IMR-90 (cell line): ENCODE measurements around the gene GDF10. TPM values are rescaled to one million over a fixed set of nuclear protein-coding genes. Genes with fewer than 3 reads are reported as not detected.

Source experiments
- ATAC-seq: fragments of 200-7000 bp; cut with Tn5 transposase; 2 replicates; pipeline ENCODE4 v1.9.1; 2020; ENCODE audit warnings: low read depth, mild to moderate bottlenecking, moderate library complexity
- BruUV-seq: library from RNA; stranded (reverse); fragments of 400-500 nt; replicated peaks from 2 replicates; lab custom pipeline; 2021; lab: Mats Ljungman, UMichigan
- CTCF ChIA-PET: fragments of 300-600 bp; formaldehyde crosslinking; extraction: SDS; loops from one replicate; lab custom pipeline; 2021; ENCODE audit warnings: antibody characterized with exemption; lab: Yijun Ruan, JAX
- POLR2A ChIA-PET: fragments of 300-600 bp; sonication (Branson Sonifier 250); formaldehyde crosslinking; loops from one replicate; lab custom pipeline; 2022; ENCODE audit warnings: antibody characterized with exemption; ENCODE audit not compliant: unreplicated experiment; lab: Charles Lee
- DNase-seq: peaks from one replicate; pipeline ENCODE4 v3.0.0; 2013
- H2AFZ ChIP-seq: replicated peaks from 2 replicates; pipeline ENCODE3; 2013; ENCODE audit warnings: low read length, mild to moderate bottlenecking; ENCODE audit not compliant: poor library complexity
- H2AK5ac ChIP-seq: 2 replicates; pipeline ENCODE4 v1.6.1; 2013; ENCODE audit warnings: low read depth, low read length, inconsistent platforms
- H2AK9ac ChIP-seq: replicated peaks from 2 replicates; pipeline ENCODE3; 2013; ENCODE audit warnings: mild to moderate bottlenecking, low read depth, low read length, moderate library complexity; ENCODE audit not compliant: poor library complexity
- H2BK120ac ChIP-seq: 2 replicates; pipeline ENCODE4 v1.6.1; 2013; ENCODE audit warnings: low read depth, low read length, inconsistent platforms
- H2BK15ac ChIP-seq: 3 replicates; pipeline ENCODE4 v1.6.1; 2013; ENCODE audit warnings: low read depth, low read length, inconsistent platforms
- H2BK20ac ChIP-seq: 2 replicates; pipeline ENCODE4 v1.6.1; 2013; ENCODE audit warnings: low read depth, mild to moderate bottlenecking, inconsistent platforms, low read length, moderate library complexity
- H2BK5ac ChIP-seq: 2 replicates; pipeline ENCODE4 v1.6.1; 2013; ENCODE audit warnings: mild to moderate bottlenecking, low read depth, low read length, inconsistent platforms; ENCODE audit not compliant: poor library complexity, severe bottlenecking
- H3K14ac ChIP-seq: replicated peaks from 2 replicates; pipeline ENCODE4 v1.6.1; 2013; ENCODE audit warnings: low read depth, low read length, inconsistent platforms
- H3K18ac ChIP-seq: 2 replicates; pipeline ENCODE4 v1.6.1; 2013; ENCODE audit warnings: low read depth, low read length, control low read depth
- H3K23ac ChIP-seq: 2 replicates; pipeline ENCODE4 v1.6.1; 2013; ENCODE audit warnings: low read depth, low read length, inconsistent platforms
- H3K27ac ChIP-seq: 2 replicates; pipeline ENCODE4 v1.5.1; 2013; ENCODE audit warnings: mild to moderate bottlenecking, control low read depth, low read length; ENCODE audit not compliant: insufficient read depth
- H3K27me3 ChIP-seq: 2 replicates; pipeline ENCODE4 v1.6.1; 2013; ENCODE audit warnings: low read length; ENCODE audit not compliant: control insufficient read depth, insufficient read depth
- H3K36me3 ChIP-seq: 2 replicates; pipeline ENCODE4 v1.6.1; 2013; ENCODE audit warnings: low read length, mixed read lengths; ENCODE audit not compliant: control insufficient read depth, insufficient read depth
- H3K4ac ChIP-seq: 2 replicates; pipeline ENCODE4 v1.6.1; 2013; ENCODE audit warnings: low read depth, low read length, inconsistent platforms
- H3K4me1 ChIP-seq: 2 replicates; pipeline ENCODE4 v1.6.1; 2013; ENCODE audit warnings: low read length, mixed read lengths; ENCODE audit not compliant: control insufficient read depth, insufficient read depth
- H3K4me2 ChIP-seq: 2 replicates; pipeline ENCODE4 v1.6.1; 2013; ENCODE audit warnings: low read depth, mild to moderate bottlenecking, control low read depth, low read length, moderate library complexity
- H3K4me3 ChIP-seq: 2 replicates; pipeline ENCODE4 v1.5.1; 2013; ENCODE audit warnings: low read depth, mild to moderate bottlenecking, control low read depth, low read length, moderate library complexity; ENCODE audit not compliant: insufficient read depth
- H3K56ac ChIP-seq: 2 replicates; pipeline ENCODE4 v1.6.1; 2013; ENCODE audit warnings: low read length, inconsistent platforms; ENCODE audit not compliant: insufficient read depth; ENCODE audit errors: extremely low read depth
- H3K79me1 ChIP-seq, 2 experiments: 2 replicates each; pipeline ENCODE4 v1.6.1; 2013; ENCODE audit warnings: low read length in 2 of 2, inconsistent platforms in 1 of 2, low read depth in 1 of 2
- H3K9ac ChIP-seq: 2 replicates; pipeline ENCODE4 v1.6.1; 2013; ENCODE audit warnings: low read depth, low read length, control low read depth
- H3K9me1 ChIP-seq: 2 replicates; pipeline ENCODE4 v1.6.1; 2013; ENCODE audit warnings: low read length, inconsistent platforms; ENCODE audit not compliant: insufficient read depth
- H3K9me3 ChIP-seq: 2 replicates; pipeline ENCODE4 v1.6.1; 2013; ENCODE audit warnings: low read length; ENCODE audit not compliant: control insufficient read depth, insufficient read depth
- H4K20me1 ChIP-seq: 2 replicates; pipeline ENCODE4 v1.6.1; 2013; ENCODE audit warnings: low read length, inconsistent platforms; ENCODE audit not compliant: insufficient read depth
- H4K5ac ChIP-seq: 2 replicates; pipeline ENCODE4 v1.6.1; 2013; ENCODE audit warnings: mild to moderate bottlenecking, low read depth, low read length, control low read depth
- H4K8ac ChIP-seq, 2 experiments: 2 replicates each; pipeline ENCODE4 v1.6.1; 2013; ENCODE audit warnings: low read depth in 2 of 2, low read length in 2 of 2, control low read depth in 1 of 2, inconsistent platforms in 1 of 2
- H4K91ac ChIP-seq: 2 replicates; pipeline ENCODE4 v1.6.1; 2013; ENCODE audit warnings: low read depth, low read length, inconsistent platforms; ENCODE audit not compliant: insufficient read depth
- NFE2L2 ChIP-seq: fragments of 150-350 bp; IDR thresholded peaks from 2 replicates; pipeline ENCODE4 v1.6.1; 2016; ENCODE audit warnings: low read depth, mild to moderate bottlenecking, low read length
- RAD21 ChIP-seq: IDR thresholded peaks from 2 replicates; pipeline ENCODE4 v1.6.1; 2012; ENCODE audit warnings: low read length, improper control_type of control experiment
- WGBS, 2 experiments: methylation state at CpG; one replicate each; pipeline versions ENCODE4 v1.1.5 to v1.1.7; 2013; ENCODE audit warnings: missing lambda C conversion rate in 2 of 2; ENCODE audit not compliant: insufficient read length in 1 of 2; ENCODE audit errors: extremely low coverage in 2 of 2; 5-methylcytosine and 5-hydroxymethylcytosine counted together
- dilution Hi-C: fragments of 300-500 bp; cut with HindIII; formaldehyde crosslinking; loops from one replicate; pipeline ENCODE4 v1.14.3; 2018; ENCODE audit warnings: low sequenced_read_pairs; ENCODE audit not compliant: unreplicated experiment
- in situ Hi-C: fragments of 300-500 bp; cut with MboI; formaldehyde crosslinking; loops from 3 replicates; pipeline ENCODE4 v1.14.3; 2019; ENCODE audit warnings: low sequenced_read_pairs, inconsistent platforms, mixed read lengths
- intact Hi-C: fragments of 100-400 bp; cut with micrococcal nuclease; formaldehyde crosslinking; loops from 2 replicates; pipeline ENCODE4 v1.10.0; 2022
- polyA plus RNA-seq, 3 experiments: library from polyadenylated mRNA; depleted of rRNA; stranded (reverse); fragments of >200 nt; gene quantifications; 2 replicates each; pipeline ENCODE4 v1.2.3, GENCODE V29; 2012; ENCODE audit warnings: low replicate concordance in 1 of 3
- total RNA-seq: library from RNA; depleted of rRNA; stranded (reverse); fragments of >200 nt; gene quantifications from 2 replicates; pipeline ENCODE4 v1.2.3, GENCODE V29; 2012

The GDF10 gene
- total and polyA plus RNA-seq, 2 of the 4 experiments (the other 2 are of a cell fraction): 0.34 TPM; not detected in 1

DNA sequence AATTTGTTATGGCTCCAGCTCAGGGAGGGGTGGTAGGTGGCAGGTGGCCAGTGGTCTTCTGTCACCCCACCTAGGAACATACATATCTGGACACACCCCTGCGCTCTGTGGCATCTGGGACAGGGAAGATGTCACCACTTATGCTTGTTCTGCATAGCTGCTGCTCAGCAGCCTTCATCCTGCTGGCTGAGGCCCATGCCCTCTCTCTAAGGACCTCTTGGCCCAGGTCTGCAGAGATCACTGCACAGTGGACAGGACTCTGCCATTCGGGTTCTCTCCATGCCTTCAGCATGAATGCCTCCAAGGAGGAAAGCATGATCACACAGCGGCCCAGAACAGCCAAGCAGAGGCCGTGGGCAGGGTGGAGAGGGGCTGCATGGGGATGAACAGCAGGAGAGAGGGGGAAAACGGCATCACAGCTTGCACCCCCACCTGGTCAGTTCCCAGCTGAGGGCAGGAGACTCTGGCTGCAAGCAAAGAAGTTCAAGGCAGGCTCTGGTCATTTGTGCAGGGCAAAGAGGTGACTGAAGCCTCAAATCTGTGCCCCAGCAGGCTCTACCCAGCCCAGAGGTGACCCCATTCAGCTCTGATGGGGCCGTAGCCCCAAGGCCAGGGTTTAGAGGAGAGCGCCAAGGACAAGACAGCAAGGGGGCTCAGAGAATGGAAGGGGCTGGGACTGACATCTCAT is 47.8 kb upstream of the GDF10 start:
- Histone ChIP-seq H4K91ac (no peak overlapping the region), H3K79me1 (no peaks in the 10 kb centered on the region), H2BK15ac (no peak overlapping the region), H4K8ac (no peak overlapping the region), H3K27ac (no peak overlapping the region), H3K18ac (no peak overlapping the region), H3K4me1 (peaks cover 6% of the 10 kb centered on the region; the same call in 1 of the 2 replicates), H2AK9ac (no peak overlapping the region), H3K9me3 (no peaks in the 10 kb centered on the region), H3K36me3 (no peaks in the 10 kb centered on the region), H3K4me2 (no peak overlapping the region), H2BK5ac (no peak overlapping the region), H2BK20ac (no peak overlapping the region), H3K9me1 (peaks cover 5% of the 10 kb centered on the region; the same call in 1 of the 2 replicates), H4K5ac (no peak overlapping the region), H3K56ac (no peak overlapping the region), H3K23ac (no peak overlapping the region), H2AFZ (no peak overlapping the region), H2BK120ac (no peak overlapping the region), H3K4me3 (no peak overlapping the region), H3K14ac (no peak overlapping the region), H3K9ac (no peak overlapping the region), H4K20me1 (no peaks in the 10 kb centered on the region), H3K4ac (no peak overlapping the region), H3K27me3 (peaks cover 9% of the 10 kb centered on the region), H2AK5ac (no peak overlapping the region)
- ATAC-seq (no peak), DNase-seq (no peak)
- intact Hi-C loops: no loop called here
- CTCF ChIA-PET: no interaction called here
- WGBS, 2 experiments: no CpG with 5 or more reads among the region's 7 CpGs
- in situ Hi-C loops: no loop called here
- dilution Hi-C loops: no loop called here
- no peak for TF ChIP-seq NFE2L2
- no peak for TF ChIP-seq RAD21
- BruUV-seq: no TSS peak
- POLR2A ChIA-PET: no interaction called here
